Panc1 (cell line): ENCODE measurements around the gene PTTG1IP. TPM values are rescaled to one million over a fixed set of nuclear protein-coding genes. Genes with fewer than 3 reads are reported as not detected.
A peak's percentile ranks its signal among the peaks of the same experiment; 100 is the strongest.

Experiments used
- ATAC-seq: fragments of 200-7000 bp; cut with Tn5 transposase; 2 replicates; pipeline ENCODE4 v1.9.1; 2020; ENCODE audit warnings: mild to moderate bottlenecking, moderate library complexity
- BruUV-seq: library from RNA; stranded (reverse); fragments of 400-500 nt; replicated peaks from 2 replicates; lab custom pipeline; 2021; lab: Mats Ljungman, UMichigan
- CTCF ChIA-PET: fragments of 300-600 bp; sonication (Branson Sonifier 250); formaldehyde crosslinking; loops from one replicate; lab custom pipeline; 2022; ENCODE audit warnings: antibody characterized with exemption; lab: Charles Lee
- POLR2A ChIA-PET: fragments of 300-600 bp; sonication (Branson Sonifier 250); formaldehyde crosslinking; loops from one replicate; lab custom pipeline; 2022; ENCODE audit warnings: antibody characterized with exemption; lab: Charles Lee
- DNase-seq: peaks from one replicate; pipeline ENCODE4 v3.0.0-alpha.2; 2010; ENCODE audit warnings: low read depth, low spot score
- H3K27ac ChIP-seq: 2 replicates; pipeline ENCODE4 v1.5.1; 2011; ENCODE audit warnings: mild to moderate bottlenecking, low read length, inconsistent platforms
- H3K27me3 ChIP-seq: fragments of 200-500 bp; sonication (Bioruptor generic); 2 replicates; pipeline ENCODE4 v1.6.0; 2014; ENCODE audit warnings: low read length, inconsistent platforms; ENCODE audit not compliant: control insufficient read depth, insufficient read depth
- H3K36me3 ChIP-seq: fragments of 200-500 bp; sonication (Bioruptor generic); 2 replicates; pipeline ENCODE4 v1.5.1; 2014; ENCODE audit warnings: inconsistent platforms, mild to moderate bottlenecking, low read length, moderate library complexity; ENCODE audit not compliant: control insufficient read depth, insufficient read depth
- H3K4me1 ChIP-seq: 2 replicates; pipeline ENCODE4 v1.5.1; 2011; ENCODE audit warnings: inconsistent platforms, mild to moderate bottlenecking, low read length, moderate library complexity; ENCODE audit not compliant: control insufficient read depth, insufficient read depth
- H3K4me3 ChIP-seq, 2 experiments: 2 replicates each; pipeline ENCODE4 v1.5.1; 2011 to 2012; ENCODE audit warnings: low read depth in 2 of 2, low read length in 2 of 2, mild to moderate bottlenecking in 2 of 2, inconsistent platforms in 1 of 2, moderate library complexity in 1 of 2
- H3K9me3 ChIP-seq: fragments of 200-500 bp; sonication (Bioruptor generic); 2 replicates; pipeline ENCODE4 v1.5.1; 2014; ENCODE audit warnings: low read depth, mild to moderate bottlenecking, inconsistent platforms, low read length, moderate library complexity; ENCODE audit not compliant: control insufficient read depth, insufficient read depth
- CTCF ChIP-seq: fragments of 450-650 bp; IDR thresholded peaks from 2 replicates; pipeline ENCODE4 v1.5.1; 2017; ENCODE audit warnings: mild to moderate bottlenecking
- POLR2AphosphoS5 ChIP-seq: IDR thresholded peaks from 2 replicates; pipeline ENCODE4 v1.6.1; 2012; ENCODE audit warnings: mild to moderate bottlenecking, low read depth, low read length, moderate library complexity
- REST ChIP-seq, 2 experiments: IDR thresholded peaks; 2 replicates each; pipeline ENCODE4 v1.6.1; 2011 to 2012; ENCODE audit warnings: low read depth in 2 of 2, control low read depth in 1 of 2, low read length in 1 of 2, mild to moderate bottlenecking in 1 of 2, moderate library complexity in 1 of 2; ENCODE audit not compliant: insufficient read depth in 1 of 2
- SIN3A ChIP-seq: IDR thresholded peaks from 2 replicates; pipeline ENCODE4 v1.6.1; 2012; ENCODE audit warnings: low read depth, mild to moderate bottlenecking, low read length, moderate library complexity, borderline replicate concordance; ENCODE audit not compliant: insufficient read depth
- TCF7L2 ChIP-seq: IDR thresholded peaks from 2 replicates; pipeline ENCODE4 v1.6.1; 2011; ENCODE audit warnings: mild to moderate bottlenecking, low read depth, low read length, inconsistent platforms
- in situ Hi-C: cut with HindIII; loops from 2 replicates; pipeline ENCODE4 v1.10.0; 2016; ENCODE audit warnings: low sequenced_read_pairs, low pct_unique_long_range_greater_than_20kb
- intact Hi-C: fragments of 100-400 bp; cut with micrococcal nuclease; formaldehyde crosslinking; loops from one replicate; pipeline ENCODE4 v1.10.0; 2022; ENCODE audit not compliant: unreplicated experiment
- total RNA-seq: library from RNA; stranded (reverse); gene quantifications from one replicate; pipeline ENCODE4 v1.2.1, GENCODE V29; 2021; ENCODE audit not compliant: unreplicated experiment

Gene PTTG1IP
- total RNA-seq, 1 experiment from 2014 or later, result 226 TPM

- H3K4me1 ChIP-seq, result peaks cover 5% of the 10 kb centered on the region; the same call in 1 of the 2 replicates
- no peak overlapping the region for H3K4me3 ChIP-seq
- BruUV-seq, result no TSS peak
- H3K27me3 ChIP-seq, result no peaks in the 10 kb centered on the region
- H3K27ac ChIP-seq, result no peak overlapping the region
- intact Hi-C loops (no loop called here), in situ Hi-C loops (no loop called here)
- no peaks in the 10 kb centered on the region for H3K36me3 ChIP-seq
- ATAC-seq, result peak; percentile 75
- CTCF ChIA-PET, result no interaction called here
- POLR2A ChIA-PET, result no interaction called here
- TF ChIP-seq TCF7L2 (no peak), SIN3A (no peak), POLR2AphosphoS5 (no peak), CTCF (no peak), REST (IDR thresholded peaks at IDR 0.05; ENCODE audit: insufficient read depth in 1 of 2, low read depth in 2 of 2, low read length in 1 of 2) (no peak)
- no peaks in the 10 kb centered on the region for H3K9me3 ChIP-seq
- DNase-seq, result no peak
Measured at GRCh38 chr21:44836666-44837471, 36.6 kb downstream of the PTTG1IP start.

DNA sequence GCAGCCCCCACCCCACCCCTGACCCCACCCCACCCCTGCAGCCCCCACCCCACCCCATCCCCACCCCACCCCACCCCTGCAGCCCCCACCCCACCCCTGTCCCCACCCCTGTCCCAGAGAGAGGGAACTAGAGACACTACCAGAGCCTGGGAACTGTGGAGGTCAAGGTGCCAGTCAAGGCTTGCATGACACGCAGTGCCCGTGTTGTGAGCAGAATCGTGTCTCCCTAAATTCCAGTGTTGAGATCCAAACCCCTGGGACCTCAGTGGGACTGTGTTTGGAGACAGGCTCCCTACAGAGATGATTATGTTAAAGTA, 37.2 kb downstream of the PTTG1IP start:
- in situ Hi-C loops, result no loop called here
- ChIA-PET CTCF (no interaction called here), POLR2A (no interaction called here)
- Histone ChIP-seq H3K36me3 (no peaks in the 10 kb centered on the region), H3K27me3 (no peaks in the 10 kb centered on the region), H3K9me3 (no peaks in the 10 kb centered on the region), H3K27ac (no peak overlapping the region), H3K4me1 (peaks cover 5% of the 10 kb centered on the region; the same call in 1 of the 2 replicates), H3K4me3 (no peak overlapping the region)
- DNase-seq (no peak), ATAC-seq (peak; percentile 22; the same call in 1 of the 2 replicates)
- no TSS peak for BruUV-seq
- intact Hi-C loops, result no loop called here
- TF ChIP-seq CTCF (no peak), POLR2AphosphoS5 (no peak), TCF7L2 (no peak), REST (IDR thresholded peaks at IDR 0.05; ENCODE audit: insufficient read depth in 1 of 2, low read depth in 2 of 2, low read length in 1 of 2) (no peak), SIN3A (no peak)
